ENCODE data around the gene PACRG.

DNA sequence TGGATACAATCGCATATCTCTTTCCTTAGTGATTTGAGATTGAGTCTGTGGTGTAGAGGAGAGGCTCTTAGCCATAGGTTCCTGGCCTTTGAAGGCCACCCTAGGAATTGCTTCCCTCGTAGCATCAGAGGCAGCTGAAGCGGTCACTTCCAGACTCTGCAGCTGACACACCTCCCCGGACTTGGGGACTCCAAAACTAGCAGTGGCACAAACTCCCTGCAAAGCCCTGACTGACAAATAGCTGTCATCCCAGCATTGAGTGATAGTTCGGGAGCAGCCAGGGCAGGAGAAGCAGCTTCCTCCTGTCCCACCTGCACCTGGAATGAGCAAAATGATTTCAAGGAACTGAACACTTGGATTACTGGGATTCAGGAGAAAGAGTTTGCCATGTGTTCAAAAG lies 586.2 kb downstream of the PACRG start:
- TF ChIP-seq, protein P1, sequence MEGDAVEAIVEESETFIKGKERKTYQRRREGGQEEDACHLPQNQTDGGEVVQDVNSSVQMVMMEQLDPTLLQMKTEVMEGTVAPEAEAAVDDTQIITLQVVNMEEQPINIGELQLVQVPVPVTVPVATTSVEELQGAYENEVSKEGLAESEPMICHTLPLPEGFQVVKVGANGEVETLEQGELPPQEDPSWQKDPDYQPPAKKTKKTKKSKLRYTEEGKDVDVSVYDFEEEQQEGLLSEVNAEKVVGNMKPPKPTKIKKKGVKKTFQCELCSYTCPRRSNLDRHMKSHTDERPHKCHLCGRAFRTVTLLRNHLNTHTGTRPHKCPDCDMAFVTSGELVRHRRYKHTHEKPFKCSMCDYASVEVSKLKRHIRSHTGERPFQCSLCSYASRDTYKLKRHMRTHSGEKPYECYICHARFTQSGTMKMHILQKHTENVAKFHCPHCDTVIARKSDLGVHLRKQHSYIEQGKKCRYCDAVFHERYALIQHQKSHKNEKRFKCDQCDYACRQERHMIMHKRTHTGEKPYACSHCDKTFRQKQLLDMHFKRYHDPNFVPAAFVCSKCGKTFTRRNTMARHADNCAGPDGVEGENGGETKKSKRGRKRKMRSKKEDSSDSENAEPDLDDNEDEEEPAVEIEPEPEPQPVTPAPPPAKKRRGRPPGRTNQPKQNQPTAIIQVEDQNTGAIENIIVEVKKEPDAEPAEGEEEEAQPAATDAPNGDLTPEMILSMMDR (IDR thresholded peaks at IDR 0.05) = no peak
- TF ChIP-seq POLR2A (IDR thresholded peaks at IDR 0.05) = no peak

All from stomach (tissue), 4 donors.